NB4 (cell line): Measurements from ENCODE around the gene LMO3.

Experiments
- CTCF ChIP-seq: IDR thresholded peaks from one replicate; pipeline ENCODE4 v1.5.1; 2012; ENCODE audit warnings: low read depth, low read length
- MAX ChIP-seq: IDR thresholded peaks from 2 replicates; pipeline ENCODE4 v1.6.1; 2011; ENCODE audit warnings: low read depth, low read length
- POLR2A ChIP-seq: IDR thresholded peaks from 2 replicates; pipeline ENCODE4 v1.6.1; 2011; ENCODE audit warnings: mild to moderate bottlenecking; ENCODE audit not compliant: insufficient read length; ENCODE audit errors: extremely low read depth

DNA sequence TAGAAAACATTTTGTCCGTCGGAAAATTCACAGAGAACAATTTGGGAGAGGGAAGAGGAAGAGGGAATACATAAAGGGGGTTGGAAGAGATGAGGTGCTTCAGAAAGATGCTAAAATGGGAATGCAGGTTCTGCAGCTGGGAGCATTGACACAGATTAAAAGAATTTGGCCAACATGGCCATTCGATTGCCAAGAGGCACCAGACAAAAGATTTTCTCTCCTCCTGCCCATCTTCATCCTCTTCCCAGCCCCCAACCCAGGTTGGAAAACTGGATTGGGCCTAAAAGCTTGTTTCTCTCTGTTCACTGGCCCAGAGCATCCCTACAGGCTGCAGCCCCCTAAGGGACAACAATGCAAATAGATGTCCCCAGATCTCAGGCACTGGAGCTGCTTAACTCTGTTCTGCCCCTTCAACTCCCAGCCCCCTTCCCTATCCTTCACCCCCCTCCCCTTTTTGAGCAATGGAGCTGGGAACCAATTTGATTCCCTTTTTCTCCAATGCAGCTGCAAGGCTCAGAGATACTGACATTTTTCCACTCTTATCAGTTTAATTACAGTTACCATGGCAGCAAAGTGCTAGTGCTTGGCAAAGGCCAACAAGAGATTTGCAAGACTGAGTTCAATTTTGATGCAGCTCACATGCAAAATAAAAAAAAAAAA is 1.9 kb downstream of the LMO3 start:
- no peak for TF ChIP-seq POLR2A
- TF ChIP-seq CTCF, result no peak
- TF ChIP-seq MAX, result no peak
